Tibial nerve (tissue), 4 donors: ENCODE results near the gene POLA2. TPM values are rescaled to one million over a fixed set of nuclear protein-coding genes. Genes with fewer than 3 reads are reported as not detected.

Source experiments
- DNase-seq, 2 donors: peaks; one replicate each; pipeline ENCODE4 v3.0.0-alpha.2; 2019; ENCODE audit warnings: low spot score in 2 of 2
- H3K27ac ChIP-seq, 4 donors: fragments of 200-600 bp; sonication (generic) in 3 of 4; one replicate each; pipeline ENCODE4 v1.5.1; 2017 to 2019; ENCODE audit warnings: mild to moderate bottlenecking in 1 of 4
- H3K27me3 ChIP-seq, 2 donors: fragments of 200-600 bp; sonication (generic) in 1 of 2; one replicate each; pipeline versions ENCODE4 v1.5.1 to v1.6.0; 2017 to 2019
- H3K36me3 ChIP-seq, 3 donors: fragments of 200-600 bp; sonication (generic); one replicate each; pipeline ENCODE4 v1.5.1; 2018 to 2019
- H3K4me1 ChIP-seq, 4 donors: fragments of 200-600 bp; sonication (generic) in 3 of 4; one replicate each; pipeline ENCODE4 v1.5.1; 2017 to 2019
- H3K4me3 ChIP-seq, 4 donors: fragments of 200-600 bp; sonication (generic) in 3 of 4; one replicate each; pipeline ENCODE4 v1.5.1; 2017 to 2019; ENCODE audit warnings: mild to moderate bottlenecking in 1 of 4, moderate library complexity in 1 of 4
- H3K9me3 ChIP-seq, 4 donors: fragments of 200-600 bp; sonication (generic) in 3 of 4; one replicate each; pipeline ENCODE4 v1.5.1; 2017 to 2019
- CTCF ChIP-seq, 5 experiments: fragments of 200-600 bp in 3 of 5; fragments of 450-650 bp in 2 of 5; sonication (generic) in 3 of 5; IDR thresholded peaks; one replicate each; pipeline ENCODE4 v1.5.1; 2016 to 2019; ENCODE audit warnings: antibody characterized with exemption in 5 of 5, mild to moderate bottlenecking in 3 of 5, moderate library complexity in 2 of 5
- EP300 ChIP-seq, 2 donors: sonication (generic); formaldehyde crosslinking; IDR thresholded peaks; one replicate each; pipeline ENCODE4 v1.6.1; 2017; ENCODE audit warnings: antibody characterized with exemption in 2 of 2, mild to moderate bottlenecking in 1 of 2
- POLR2A ChIP-seq, 2 donors: fragments of 450-650 bp; IDR thresholded peaks; one replicate each; pipeline ENCODE4 v1.6.1; 2017; ENCODE audit warnings: antibody characterized with exemption in 2 of 2, mild to moderate bottlenecking in 2 of 2, moderate library complexity in 2 of 2
- WGBS, 2 donors: methylation state at CpG; one replicate each; pipeline ENCODE4 v1.1.5; 2018; 5-methylcytosine and 5-hydroxymethylcytosine counted together
- total RNA-seq, 4 donors: library from RNA; depleted of rRNA; stranded (reverse); fragments of >200 nt; gene quantifications; one replicate each; pipeline ENCODE4 v1.1.0, GENCODE V29; 2016

POLA2 gene
- total RNA-seq, 4 donors from 2014 or later: 3.5 to 13.5 (median 10.0) TPM

DNA sequence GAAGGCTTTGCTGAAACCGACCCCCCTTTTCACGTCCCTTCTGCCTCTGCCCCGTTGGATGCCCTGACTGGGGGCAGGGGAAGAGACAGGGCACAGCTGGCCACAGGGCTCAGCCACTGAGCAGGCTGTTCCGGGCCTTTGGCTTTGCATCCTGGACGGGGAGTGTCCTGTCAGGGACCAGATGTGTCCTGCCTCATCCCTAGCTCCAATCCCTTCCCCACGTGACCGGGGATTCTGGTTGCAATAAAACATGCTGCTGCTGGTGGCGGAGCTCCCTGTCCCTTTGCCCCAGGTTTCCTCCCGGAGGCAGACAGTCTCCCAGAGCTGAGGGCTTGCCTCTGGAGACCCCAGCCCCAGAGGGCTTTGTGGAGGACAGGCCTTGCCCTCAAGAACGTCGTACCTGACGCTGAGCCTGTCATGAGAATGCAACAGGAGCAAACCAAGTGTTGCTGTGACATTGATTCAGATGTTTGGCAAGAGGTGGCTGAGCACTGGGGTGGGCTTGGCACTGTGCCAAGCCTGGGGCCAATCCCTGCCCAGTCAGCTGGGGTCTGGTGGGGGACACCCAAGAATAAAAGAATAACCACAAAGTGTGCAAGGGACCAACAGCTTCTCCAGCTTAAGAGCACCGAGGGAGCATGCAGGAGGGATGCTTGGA lies 60.2 kb downstream of the POLA2 start:
- Histone ChIP-seq H3K4me3 (no peak overlapping the region), H3K36me3 (peaks cover 0 to 34% (median 0%) of the 10 kb centered on the region in 3 donors), H3K27me3 (no peaks in the 10 kb centered on the region), H3K4me1 (peaks cover 0 to 41% (median 7%) of the 10 kb centered on the region in 4 donors), H3K9me3 (no peaks in the 10 kb centered on the region), H3K27ac (peak overlapping the region in 2 of 4 donors; percentile 6 to 20)
- DNase-seq: peak in 1 of 2 donors; percentile 38
- WGBS, 2 donors: 58 to 65% methylated on average over 11 to 13 of the region's 13 CpGs
- no peak for TF ChIP-seq POLR2A (IDR thresholded peaks at IDR 0.05)

- DNase-seq: no peak
- Histone ChIP-seq H3K4me3 (no peak overlapping the region), H3K27ac (no peak overlapping the region), H3K9me3 (no peaks in the 10 kb centered on the region), H3K36me3 (peaks cover 0 to 34% (median 0%) of the 10 kb centered on the region in 3 donors), H3K27me3 (no peaks in the 10 kb centered on the region), H3K4me1 (peaks cover 0 to 28% (median 5%) of the 10 kb centered on the region in 4 donors)
- TF ChIP-seq CTCF (IDR thresholded peaks at IDR 0.05): no peak
- TF ChIP-seq POLR2A (IDR thresholded peaks at IDR 0.05): no peak
- TF ChIP-seq EP300 (IDR thresholded peaks at IDR 0.05): no peak
- WGBS, 2 donors: 60 to 62% methylated on average over 12 of the region's 12 CpGs
Measured at GRCh38 chr11:65323813-65324212, 62.1 kb downstream of the POLA2 start.

- no peak overlapping the region for H3K27ac ChIP-seq
- WGBS, 2 donors: 77 to 82% methylated on average over 4 of the region's 4 CpGs
- no peak overlapping the region for H3K4me3 ChIP-seq
- no peak for DNase-seq
- TF ChIP-seq EP300 (IDR thresholded peaks at IDR 0.05) (no peak), CTCF (IDR thresholded peaks at IDR 0.05) (no peak), POLR2A (IDR thresholded peaks at IDR 0.05) (no peak)
- H3K9me3 ChIP-seq: no peaks in the 10 kb centered on the region
- H3K36me3 ChIP-seq: peaks cover 0 to 24% (median 0%) of the 10 kb centered on the region in 3 donors
- no peaks in the 10 kb centered on the region for H3K27me3 ChIP-seq
- peaks cover 0 to 32% (median 7%) of the 10 kb centered on the region in 4 donors for H3K4me1 ChIP-seq
Measured at GRCh38 chr11:65325435-65325834, 63.7 kb downstream of the POLA2 start.

GRCh38 chr11:65327021-65327420 lies 65.3 kb downstream of the POLA2 start:
- H3K27ac ChIP-seq: no peak overlapping the region
- TF ChIP-seq EP300 (IDR thresholded peaks at IDR 0.05) (no peak), POLR2A (IDR thresholded peaks at IDR 0.05) (no peak), CTCF (IDR thresholded peaks at IDR 0.05) (no peak)
- no peaks in the 10 kb centered on the region for H3K9me3 ChIP-seq
- H3K36me3 ChIP-seq: peaks cover 0 to 8% (median 0%) of the 10 kb centered on the region in 3 donors
- 80% methylated on average over 8 of the region's 8 CpGs for WGBS, 2 donors
- H3K27me3 ChIP-seq: no peaks in the 10 kb centered on the region
- no peak for DNase-seq
- peaks cover 0 to 21% (median 5%) of the 10 kb centered on the region in 4 donors for H3K4me1 ChIP-seq
- no peak overlapping the region for H3K4me3 ChIP-seq

GRCh38 chr11:65329478-65329877 lies 67.7 kb downstream of the POLA2 start:
- WGBS, 2 donors: 52 to 53% methylated on average over 2 of the region's 2 CpGs
- H3K27ac ChIP-seq: peak overlapping the region in 3 of 4 donors; percentile 23 to 56 (median 25)
- H3K4me1 ChIP-seq: peaks cover 0 to 15% (median 3%) of the 10 kb centered on the region in 4 donors
- no peak for DNase-seq
- no peaks in the 10 kb centered on the region for H3K27me3 ChIP-seq
- TF ChIP-seq EP300 (IDR thresholded peaks at IDR 0.05): no peak
- TF ChIP-seq POLR2A (IDR thresholded peaks at IDR 0.05): no peak
- TF ChIP-seq CTCF (IDR thresholded peaks at IDR 0.05): no peak
- H3K9me3 ChIP-seq: no peaks in the 10 kb centered on the region
- H3K36me3 ChIP-seq: no peaks in the 10 kb centered on the region
- H3K4me3 ChIP-seq: no peak overlapping the region
